HG03432 (cell line): ENCODE data around the gene SYNPO.

Source experiments
- ATAC-seq: cut with Tn5 transposase; IDR thresholded peaks from one replicate; pipeline ENCODE4 v1.9.1; 2021; ENCODE audit warnings: mild to moderate bottlenecking, moderate library complexity; ENCODE audit not compliant: unreplicated experiment

The SYNPO gene

DNA sequence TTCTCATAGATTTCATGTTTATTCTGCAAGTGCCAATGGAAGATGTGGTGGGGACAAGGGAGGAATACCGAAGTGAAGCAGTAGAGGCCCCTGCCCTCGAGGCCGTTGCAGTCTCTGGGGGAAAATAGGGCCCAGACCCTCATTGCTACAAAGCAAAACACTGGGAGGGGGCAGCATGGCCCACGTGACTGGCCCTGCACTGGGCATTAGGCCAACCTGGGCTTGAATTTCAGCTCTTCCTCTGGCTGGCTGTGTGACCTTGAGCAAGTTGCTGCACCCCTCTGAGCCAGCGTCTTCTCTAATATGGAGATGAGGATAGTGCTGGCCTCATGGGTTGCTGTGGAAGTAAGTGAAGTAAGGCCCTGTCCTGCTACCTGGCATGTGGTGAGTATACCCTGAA, 709 bp upstream of the SYNPO start:
- no peak for ATAC-seq

DNA sequence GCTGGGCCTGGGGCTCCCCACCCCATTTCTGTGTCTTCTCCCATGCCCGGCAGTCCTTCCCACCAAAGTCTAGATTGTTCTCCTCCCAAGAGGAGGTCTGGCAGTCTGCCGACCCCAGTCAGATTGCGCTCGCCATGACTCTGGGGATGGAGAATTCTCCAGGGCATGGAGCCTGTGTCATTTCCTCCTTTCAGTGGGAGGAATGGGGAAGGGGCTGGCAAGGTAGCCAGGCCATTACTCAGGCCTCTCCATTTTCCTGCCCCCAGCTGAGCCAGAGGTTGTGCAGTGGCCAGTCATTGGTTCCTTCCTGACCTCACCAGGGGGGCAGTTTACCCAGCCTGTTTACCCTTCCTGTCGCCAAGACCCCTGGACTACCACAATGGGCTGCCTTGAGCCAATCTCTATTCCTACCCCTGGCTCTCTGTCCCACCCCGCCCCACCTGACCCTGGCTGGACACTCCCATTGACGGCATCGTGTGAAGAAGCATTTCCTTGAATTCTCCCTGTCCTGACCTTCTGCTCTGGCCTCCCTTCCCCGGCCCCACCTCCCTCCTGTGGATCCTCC, 628 bp downstream of the SYNPO start:
- ATAC-seq = no peak

DNA sequence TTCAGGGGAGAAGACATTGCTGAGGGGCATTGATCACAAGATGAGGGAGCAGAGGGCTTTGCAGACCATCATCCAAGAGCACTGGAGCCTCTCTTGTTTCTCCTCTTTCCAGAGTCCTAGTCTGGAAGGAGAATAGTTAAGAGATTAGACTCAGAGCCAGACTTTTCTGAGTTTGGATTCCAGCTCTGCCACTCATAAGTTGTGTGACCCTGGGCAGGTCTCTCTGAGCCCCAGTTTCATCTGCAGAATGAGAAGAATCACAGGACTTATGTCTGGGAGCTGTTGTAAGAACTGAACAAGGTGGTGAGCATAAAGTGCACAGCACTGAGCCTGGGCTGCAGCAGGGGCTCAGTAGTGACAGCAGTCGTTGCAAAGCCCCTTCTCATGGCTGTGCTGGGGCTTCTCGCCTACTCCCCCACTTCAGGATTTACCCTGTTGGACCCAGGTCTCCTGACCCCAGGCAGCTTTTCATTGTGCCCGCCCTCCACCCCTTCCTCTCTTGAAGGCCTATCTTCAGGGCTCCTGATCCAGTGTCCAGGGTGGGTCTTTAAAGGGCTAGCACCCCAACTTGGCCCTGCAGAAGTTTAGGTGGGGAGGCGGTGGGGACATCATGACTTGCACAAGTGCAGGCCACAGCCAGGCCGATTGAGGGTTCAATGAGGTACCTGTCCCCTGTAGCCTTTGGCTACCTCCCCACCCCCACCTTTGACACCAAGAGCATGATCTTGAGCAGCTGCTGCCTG, 1.5 kb downstream of the SYNPO start:
- ATAC-seq = no peak

DNA sequence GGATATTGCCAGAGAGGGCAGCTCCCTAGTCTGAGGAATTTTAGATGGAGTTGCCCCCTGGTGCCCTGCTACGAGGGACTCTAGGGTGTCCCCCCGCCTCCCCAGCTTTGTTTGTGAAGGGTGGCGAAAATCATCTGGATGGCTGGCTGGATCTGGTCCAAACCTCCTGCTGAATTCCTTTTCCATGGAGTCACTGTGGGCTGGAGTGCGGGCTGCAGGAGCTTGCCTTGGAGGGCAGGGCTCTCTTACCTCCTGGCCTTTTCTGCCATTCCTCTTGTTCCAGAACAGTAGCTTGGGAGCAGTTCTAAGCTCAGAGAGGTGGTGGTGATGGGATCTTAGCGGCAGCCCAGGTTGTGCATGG, 2.1 kb downstream of the SYNPO start:
- ATAC-seq = no peak

DNA sequence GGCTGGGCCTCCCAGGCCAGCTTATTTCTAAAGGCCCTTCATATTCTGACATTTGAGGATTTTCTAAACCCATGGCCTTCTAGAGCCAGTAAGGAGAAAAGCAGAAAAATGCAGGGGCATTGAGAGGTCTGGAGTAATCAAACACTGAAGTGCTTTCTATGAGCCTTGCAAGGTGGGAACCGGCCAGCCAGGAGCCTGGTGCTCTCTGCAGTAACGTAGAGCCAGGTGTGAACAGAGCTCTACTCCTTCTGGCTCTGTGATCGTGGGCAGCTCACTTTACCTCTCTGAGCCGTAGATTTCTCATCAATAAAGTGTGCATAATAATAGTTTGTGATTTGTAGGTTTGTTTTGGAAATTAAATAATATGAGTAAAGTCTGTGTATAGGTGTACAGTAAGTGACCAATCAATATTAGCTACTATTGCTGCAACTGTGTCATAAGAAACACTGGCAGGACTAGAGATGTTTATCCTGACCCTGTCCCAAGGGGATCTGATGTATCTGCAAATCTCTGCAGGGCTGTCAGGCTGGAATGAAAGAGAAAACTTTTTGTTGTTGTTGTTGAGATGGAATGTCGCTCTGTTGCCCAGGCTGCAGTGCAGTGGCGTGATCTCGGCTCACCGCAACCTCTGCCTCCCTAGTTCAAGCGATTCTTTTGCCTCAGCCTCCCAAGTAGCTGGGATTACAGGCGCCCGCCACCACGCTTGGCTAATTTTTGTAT, 2.7 kb downstream of the SYNPO start:
- no peak for ATAC-seq

DNA sequence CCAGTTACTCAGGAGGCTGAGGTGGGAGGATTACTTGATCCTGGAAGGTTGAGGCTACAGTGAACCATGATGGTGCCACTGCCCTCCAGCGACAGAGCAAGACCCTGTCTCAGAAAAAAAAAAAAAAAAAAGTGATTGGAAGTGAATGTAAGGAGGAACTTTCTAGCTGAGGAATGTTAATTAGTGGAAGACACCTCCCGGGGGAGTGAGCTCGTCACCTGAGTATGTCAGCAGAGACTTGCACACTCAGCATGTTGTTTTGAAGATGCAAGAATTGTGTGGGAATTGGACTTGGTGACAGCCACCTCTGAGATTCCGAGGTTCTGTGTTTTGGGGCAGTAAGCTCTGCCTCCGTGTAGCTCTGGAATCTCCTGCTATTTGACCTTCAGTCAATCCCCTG, 3.6 kb downstream of the SYNPO start:
- no peak for ATAC-seq

DNA sequence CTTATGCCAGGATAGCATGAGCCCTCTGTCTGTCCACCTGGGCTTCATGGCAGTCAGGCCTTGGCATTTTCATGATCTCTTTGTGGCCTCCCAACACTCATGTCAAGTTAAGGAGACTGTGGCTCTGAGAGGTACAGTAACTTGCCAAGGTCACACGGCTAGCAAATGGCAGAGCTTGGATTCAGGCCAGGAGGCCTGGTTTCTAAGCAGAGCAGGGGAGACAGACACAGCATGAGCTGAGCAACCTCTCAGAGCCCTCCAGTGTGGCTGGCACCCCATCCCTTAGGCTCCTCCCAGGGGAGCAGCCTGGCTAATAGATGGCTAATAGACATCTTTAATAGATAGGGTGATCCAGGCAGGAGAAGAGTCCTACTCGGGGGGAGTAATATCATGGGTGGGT, 4.1 kb downstream of the SYNPO start:
- ATAC-seq = no peak

DNA sequence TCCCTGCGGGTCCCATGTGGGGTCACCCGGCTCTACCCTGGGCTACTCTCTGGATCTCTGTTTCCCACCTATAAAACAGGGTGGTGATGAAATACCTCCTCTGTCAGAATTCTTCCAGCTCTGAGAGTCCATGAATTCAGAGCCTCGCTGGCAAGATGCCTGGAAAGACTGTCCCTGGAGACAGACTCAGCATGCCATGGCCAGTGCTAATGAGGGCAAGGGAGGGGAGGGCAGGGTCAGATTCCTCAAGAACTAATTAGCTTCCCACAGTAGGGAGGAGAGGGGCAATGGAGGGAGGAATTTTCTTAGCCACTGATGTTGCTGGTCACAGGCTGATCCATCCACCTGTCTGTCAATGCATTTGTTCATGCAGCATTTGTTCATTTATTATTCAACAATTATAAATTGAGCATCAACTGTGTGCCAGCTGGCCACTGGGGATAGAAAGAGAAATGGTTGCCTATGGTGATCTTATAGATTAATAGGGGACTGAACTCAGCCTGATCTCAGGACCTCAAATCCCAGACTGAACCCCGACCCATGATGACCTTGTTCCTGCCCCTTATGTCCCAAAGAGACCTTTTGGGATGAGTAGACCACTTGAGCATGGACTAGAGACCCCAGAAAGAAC, 4.7 kb downstream of the SYNPO start:
- no peak for ATAC-seq

DNA sequence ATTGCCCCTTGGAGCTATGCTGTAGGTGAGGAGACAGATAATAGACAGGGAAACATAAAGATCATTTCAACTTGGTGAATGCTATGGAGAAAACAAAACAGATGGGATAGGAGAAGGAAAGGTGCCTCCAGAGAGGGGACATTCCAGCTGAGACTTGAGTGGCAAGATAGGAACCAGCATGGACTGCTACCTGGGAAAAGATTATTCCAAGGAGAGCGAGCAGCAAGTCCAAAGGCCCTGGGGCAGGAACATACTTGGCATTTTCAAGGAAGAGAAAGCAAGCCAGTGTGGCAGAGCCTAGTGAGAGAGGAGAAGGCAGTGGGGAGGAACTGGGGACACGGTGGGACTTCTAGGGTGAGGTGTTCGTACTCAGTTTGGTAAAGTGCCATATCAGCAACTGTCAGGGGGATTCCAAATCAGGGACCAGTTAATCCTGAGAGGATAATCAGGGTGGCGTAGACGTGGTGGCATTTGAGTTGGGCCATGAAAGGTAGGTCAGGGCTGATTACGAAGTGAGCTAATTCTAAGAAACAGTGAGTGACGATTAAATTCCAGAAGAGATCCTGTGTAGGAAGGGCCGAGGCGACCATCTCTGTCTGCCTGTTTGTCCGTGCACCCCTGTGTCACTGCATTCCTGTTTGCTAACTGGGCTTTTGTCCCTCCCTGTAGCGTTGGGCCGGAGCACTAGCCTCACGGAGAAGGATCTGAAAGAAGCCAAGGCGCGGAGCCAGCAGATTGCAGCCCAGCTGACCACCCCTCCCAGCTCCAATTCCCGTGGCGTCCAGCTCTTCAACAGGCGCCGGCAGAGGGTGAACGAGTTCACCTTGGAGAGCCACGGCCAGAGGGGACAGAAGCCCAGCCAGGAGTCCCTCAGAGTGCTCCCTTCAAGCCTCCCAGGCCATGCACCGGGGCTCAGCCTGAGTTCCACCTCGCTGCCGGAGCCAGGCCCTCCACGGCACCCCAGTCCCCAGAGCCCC, 7.1 kb downstream of the SYNPO start:
- no peak for ATAC-seq

DNA sequence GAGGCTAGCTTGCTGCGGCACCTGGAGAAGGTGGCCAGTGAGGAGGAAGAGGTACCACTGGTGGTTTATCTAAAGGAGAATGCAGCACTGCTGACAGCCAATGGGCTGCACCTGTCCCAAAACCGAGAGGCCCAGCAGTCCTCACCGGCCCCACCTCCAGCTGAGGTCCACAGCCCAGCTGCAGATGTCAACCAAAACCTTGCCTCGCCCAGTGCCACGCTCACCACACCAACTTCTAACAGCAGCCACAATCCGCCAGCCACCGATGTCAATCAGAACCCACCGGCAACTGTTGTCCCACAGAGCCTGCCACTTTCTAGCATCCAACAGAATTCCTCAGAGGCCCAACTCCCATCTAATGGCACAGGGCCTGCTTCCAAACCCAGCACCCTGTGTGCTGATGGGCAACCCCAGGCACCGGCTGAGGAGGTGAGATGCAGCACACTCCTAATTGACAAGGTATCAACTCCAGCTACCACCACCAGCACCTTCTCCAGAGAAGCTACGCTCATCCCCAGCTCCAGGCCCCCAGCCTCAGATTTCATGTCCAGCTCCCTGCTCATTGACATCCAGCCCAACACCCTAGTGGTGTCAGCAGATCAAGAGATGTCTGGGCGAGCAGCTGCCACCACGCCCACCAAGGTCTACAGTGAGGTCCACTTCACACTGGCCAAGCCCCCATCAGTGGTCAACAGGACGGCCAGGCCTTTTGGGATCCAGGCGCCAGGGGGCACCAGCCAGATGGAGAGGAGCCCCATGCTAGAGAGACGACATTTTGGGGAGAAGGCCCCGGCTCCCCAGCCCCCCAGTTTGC, 8.0 kb downstream of the SYNPO start:
- no peak for ATAC-seq

DNA sequence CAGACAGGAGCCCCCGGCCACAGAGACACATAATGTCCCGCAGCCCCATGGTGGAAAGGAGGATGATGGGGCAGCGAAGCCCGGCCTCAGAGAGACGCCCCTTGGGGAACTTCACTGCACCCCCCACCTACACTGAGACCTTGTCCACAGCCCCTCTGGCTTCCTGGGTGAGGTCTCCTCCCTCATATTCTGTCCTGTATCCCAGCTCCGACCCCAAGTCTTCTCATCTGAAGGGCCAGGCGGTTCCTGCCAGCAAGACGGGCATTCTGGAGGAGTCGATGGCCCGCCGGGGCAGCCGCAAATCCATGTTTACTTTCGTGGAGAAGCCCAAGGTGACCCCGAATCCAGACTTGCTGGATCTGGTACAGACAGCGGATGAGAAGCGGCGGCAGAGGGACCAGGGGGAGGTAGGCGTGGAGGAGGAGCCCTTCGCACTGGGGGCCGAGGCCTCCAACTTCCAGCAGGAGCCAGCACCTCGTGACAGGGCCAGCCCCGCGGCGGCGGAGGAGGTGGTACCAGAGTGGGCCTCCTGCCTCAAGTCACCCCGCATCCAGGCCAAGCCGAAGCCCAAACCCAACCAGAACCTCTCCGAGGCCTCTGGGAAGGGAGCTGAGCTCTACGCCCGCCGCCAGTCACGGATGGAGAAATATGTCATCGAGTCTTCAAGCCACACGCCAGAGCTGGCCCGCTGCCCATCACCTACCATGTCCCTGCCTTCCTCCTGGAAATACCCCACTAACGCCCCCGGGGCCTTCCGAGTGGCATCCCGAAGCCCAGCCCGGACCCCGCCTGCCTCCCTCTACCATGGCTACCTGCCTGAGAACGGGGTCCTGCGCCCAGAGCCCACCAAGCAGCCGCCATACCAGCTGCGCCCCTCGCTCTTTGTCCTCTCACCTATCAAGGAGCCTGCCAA, 8.9 kb downstream of the SYNPO start:
- no peak for ATAC-seq

DNA sequence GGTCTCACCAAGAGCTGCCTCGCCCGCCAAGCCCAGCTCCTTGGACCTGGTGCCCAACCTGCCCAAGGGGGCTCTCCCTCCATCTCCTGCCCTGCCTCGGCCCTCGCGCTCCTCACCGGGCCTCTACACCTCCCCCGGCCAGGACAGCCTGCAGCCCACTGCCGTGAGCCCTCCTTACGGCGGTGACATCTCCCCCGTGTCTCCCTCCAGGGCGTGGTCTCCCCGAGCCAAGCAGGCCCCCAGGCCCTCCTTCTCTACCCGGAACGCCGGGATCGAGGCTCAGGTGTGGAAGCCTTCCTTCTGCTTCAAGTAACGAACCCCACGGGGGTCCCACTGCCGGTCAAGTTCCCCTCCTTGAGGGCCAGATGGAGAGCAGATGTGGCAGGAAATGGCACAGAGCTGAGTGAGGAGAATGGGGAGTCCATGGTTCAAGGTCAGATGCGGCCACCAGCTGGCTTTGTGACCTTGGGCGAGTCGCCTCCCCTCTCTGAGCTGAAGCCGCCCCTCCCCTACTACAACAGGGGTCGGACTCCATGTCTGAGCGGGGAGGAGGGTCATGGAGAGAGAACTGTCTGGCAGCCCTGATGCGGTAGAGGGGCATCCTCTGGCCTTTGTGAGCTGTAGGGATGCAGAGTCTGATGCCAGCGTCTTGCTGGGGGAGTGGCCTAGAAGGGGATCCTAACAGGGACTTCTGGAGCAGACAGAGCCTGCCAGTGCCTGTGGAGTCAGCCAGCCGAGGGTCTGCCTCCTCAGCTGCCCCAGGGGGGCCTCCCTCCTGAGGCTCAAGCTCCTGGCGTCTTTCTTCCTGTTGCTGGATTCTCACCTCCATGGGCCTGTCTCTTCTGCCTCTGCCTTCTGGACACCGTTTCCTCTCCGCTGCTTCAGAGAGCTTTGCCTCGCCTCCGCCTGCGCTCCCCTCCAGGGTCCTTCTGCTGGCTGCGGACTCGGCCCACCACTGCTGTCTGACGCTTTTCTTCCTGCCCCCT, 9.9 kb downstream of the SYNPO start:
- no peak for ATAC-seq

DNA sequence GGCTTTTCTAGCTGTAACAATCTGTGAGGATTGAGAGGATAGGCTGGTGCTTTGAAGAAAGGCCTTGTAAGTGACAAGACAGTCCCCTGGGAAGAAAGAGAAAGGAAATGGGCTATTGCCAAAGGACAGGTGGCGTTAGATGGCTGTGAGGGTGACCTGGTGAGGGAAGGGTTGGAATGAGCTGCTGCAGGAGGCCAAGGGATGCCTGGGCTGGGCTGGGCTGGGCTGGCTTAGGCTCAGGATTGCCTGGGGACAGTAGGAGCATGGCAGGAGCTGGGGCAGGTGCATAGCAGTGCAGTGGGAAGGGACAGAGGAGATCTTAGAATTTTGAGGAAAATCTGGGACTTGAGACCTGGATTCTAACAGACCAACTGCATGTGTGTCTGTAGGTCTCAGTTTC, 10.9 kb downstream of the SYNPO start:
- no peak for ATAC-seq

DNA sequence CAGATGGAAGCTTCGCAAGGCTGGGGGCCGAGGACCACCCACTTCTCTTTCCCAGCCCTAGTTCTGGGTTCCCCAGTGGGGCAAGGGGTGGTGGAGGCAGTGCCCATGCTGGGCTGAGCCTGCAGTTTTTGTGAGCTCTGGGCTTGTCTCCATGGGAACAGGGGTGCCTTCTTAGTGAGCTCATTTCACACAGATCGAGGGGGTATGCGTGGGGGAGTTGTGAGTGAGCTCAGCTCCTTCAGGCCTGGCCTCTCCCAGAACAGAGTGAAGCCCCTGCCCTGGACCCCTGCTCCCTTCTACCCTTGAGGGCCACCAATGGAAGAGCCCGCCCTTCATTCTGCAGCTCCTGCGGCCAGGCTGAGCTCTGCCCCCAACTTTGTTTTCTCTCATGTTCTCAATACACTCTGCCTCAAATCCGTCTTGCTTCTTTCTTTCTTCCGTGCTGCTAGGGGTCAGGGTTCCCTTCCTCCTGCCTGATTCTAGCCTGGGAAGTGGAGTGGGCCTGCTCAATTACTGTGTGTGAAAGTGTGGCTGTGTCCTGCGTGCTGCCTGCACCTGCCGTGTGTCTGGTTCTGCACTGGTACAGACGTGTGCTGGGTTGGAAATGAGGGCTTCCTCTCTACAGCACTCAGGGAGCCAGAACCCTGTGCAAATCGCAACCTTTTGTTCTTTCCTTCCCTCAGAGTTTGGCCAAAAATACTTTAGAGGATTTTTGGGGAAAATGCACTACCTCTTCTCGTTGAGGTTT, 11.6 kb downstream of the SYNPO start:
- ATAC-seq = no peak

DNA sequence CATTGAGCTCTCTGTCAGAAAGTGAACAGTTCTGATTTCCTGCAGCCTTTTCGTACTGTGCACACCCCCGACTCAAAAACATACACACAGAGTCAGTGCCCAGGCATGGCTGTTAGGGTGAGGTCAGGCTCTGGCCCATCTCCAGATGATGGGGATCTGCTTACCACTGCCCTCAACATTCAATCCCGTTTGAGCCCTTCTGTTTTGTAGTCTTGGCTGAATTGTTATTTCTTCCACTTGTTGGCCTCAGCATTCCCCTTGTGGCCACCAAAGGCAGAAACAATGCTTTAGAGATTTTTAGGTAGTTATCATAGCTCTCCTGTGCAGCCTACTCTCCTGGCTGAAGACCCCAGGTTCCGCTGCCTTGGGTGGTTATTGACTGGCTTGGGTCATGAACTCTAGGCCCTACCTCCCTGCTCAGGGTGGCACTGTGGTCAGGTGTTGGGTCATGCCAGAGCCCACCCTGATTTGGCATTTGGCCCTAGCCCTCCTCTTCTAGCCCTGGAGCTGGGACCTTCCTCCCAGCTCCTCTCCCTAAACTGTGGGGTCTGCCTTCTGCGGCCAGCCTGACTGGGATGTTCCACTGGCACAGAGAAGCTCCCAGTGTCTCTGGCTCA, 12.8 kb downstream of the SYNPO start:
- no peak for ATAC-seq

DNA sequence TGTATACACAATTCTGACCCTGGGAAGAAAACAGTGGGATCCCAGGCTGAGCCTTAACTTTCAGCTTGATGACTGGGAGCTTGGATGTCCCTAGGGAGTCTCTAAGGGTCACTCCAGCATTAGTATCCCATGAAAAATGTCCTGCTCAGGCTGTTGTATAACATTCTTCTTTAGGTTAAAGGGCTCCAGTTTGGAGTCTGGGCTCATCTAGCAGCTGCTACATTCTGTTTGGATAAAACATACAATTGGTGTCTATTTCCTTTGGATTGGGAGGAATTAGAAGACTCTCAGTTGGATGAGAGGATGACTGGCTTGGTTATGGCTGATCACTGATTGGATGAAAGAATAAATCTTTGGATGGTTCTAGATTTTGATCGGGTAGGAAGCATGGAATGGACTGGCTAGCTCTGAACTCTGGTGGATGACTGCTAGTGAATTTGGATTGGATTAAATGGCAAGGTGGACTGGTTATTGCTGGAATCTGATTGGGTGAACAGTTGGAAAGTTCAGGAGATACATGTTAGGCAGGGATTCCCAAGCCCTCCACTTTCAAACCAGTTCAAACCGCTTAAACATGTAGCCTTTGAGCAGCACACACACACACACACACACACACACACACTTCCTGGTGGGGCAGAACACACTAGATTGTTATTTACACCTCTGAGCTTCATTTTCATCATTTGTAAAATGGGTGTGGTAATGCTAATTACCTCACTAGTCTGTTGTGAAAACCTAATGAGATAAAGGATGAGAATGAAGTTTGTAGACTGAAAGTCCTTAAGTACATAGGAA, 13.5 kb downstream of the SYNPO start:
- ATAC-seq = no peak
